Suppressor macrophage treated with lipopolysaccharide for 4 hours (primary cell): Measurements from ENCODE around the gene AGBL1.
"Not testable (repeated sequence)": the region's sequence is repeated elsewhere in the genome, so short reads cannot be mapped to it uniquely, and the experiment has no call there.

Experiments
- DNase-seq: peaks from one replicate; pipeline ENCODE4 v3.0.0-alpha.2; 2020

AGBL1 gene

GRCh38 chr15:87032295-87032694 is 952.6 kb downstream of the AGBL1 start:
- DNase-seq: no peak

GRCh38 chr15:87033056-87033455 is 953.4 kb downstream of the AGBL1 start:
- DNase-seq: no peak

GRCh38 chr15:87034886-87035285 is 955.2 kb downstream of the AGBL1 start:
- no peak for DNase-seq

GRCh38 chr15:87038404-87038803 is 958.7 kb downstream of the AGBL1 start:
- DNase-seq: no peak

GRCh38 chr15:87042619-87043018 is 962.9 kb downstream of the AGBL1 start:
- DNase-seq: not testable (repeated sequence)

- no peak for DNase-seq
Observed at GRCh38 chr15:87045746-87046145, 966.1 kb downstream of the AGBL1 start.

- DNase-seq: no peak
Observed at GRCh38 chr15:87047203-87047965, 967.7 kb downstream of the AGBL1 start.
